ENCODE results near the gene SMAD6.

The SMAD6 gene

DNA sequence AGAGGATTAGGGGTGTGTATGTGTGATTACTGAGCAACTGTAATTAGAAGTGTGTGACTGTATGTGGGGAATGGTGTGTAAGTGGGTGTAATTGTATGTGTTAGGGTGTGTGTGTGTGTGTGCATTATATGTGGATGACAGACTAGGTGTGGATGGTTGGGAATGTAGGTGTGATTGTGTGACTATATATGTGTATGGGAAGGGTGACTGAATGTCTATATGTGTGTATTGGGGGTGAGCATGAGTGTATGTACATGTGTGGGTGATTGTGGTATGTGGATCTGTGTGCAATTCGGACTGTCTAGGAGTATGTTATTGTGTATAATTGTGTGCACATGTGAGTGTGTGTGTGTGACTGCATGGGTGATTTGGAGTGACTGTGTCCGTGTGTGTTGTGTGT is 43.2 kb upstream of the SMAD6 start:
- DNase-seq: no peak
- H3K4me3 ChIP-seq (ENCODE audit: low read length): no peak overlapping the region
- peaks cover 9% of the 10 kb centered on the region for H3K4me1 ChIP-seq (ENCODE audit: control insufficient read depth, low read depth, low read length)

DNA sequence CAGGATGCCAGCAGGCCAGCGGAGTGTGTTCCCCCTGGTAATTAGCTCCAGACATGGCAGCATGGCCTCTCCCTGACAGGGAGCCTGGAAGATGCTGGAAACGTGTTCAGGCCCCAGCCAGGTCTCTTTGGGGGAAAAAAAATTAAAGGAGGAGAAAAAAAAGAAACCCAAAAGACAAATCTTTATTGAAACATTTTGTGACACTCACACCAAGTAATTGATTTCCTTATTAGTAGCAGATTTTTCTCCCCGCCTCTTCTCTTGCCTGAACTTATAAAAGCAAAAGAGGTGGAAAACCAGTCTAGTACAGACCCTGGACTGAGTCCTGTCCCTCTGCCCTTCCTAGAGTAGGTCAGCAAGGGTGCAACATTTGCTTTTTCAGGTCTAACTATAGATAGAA is 42.7 kb upstream of the SMAD6 start:
- Histone ChIP-seq H3K4ac (ENCODE audit: low read depth, low read length) (no peak overlapping the region), H3K23ac (ENCODE audit: low read length) (no peak overlapping the region), H3K79me1 (ENCODE audit: low read length) (no peaks in the 10 kb centered on the region), H3K56ac (ENCODE audit: low read length) (peak overlapping the region; percentile 52), H3K27me3 (ENCODE audit: insufficient read depth, low read length, poor library complexity) (no peaks in the 10 kb centered on the region), H2BK120ac (ENCODE audit: low read depth, low read length) (no peak overlapping the region), H3K4me2 (ENCODE audit: low read length) (no peak overlapping the region), H3K4me1 (ENCODE audit: control insufficient read depth, low read depth, low read length) (peaks cover 5% of the 10 kb centered on the region), H2AK5ac (ENCODE audit: low read length) (peak overlapping the region; percentile 60), H3K27ac (ENCODE audit: low read depth, low read length) (no peak overlapping the region), H3K4me3 (ENCODE audit: low read length) (no peak overlapping the region), H3K79me2 (ENCODE audit: control insufficient read depth, insufficient read depth, low read length) (no peaks in the 10 kb centered on the region), H2BK5ac (ENCODE audit: low read length) (no peak overlapping the region), H2BK15ac (replicated peaks; ENCODE audit: low read depth) (no peak overlapping the region), H4K8ac (ENCODE audit: low read depth, low read length) (no peak overlapping the region), H3K18ac (ENCODE audit: low read length) (no peak overlapping the region), H3K9ac (ENCODE audit: low read length) (no peak overlapping the region), H4K5ac (ENCODE audit: low read length) (no peak overlapping the region), H3K36me3 (ENCODE audit: control insufficient read depth, insufficient read depth, low read length) (no peaks in the 10 kb centered on the region)
- DNase-seq: no peak
- WGBS (ENCODE audit: extremely low coverage, insufficient coverage, low lambda C conversion rate): no CpG with 5 or more reads among the region's 3 CpGs

More for the DNA sequence above, 43.2 kb upstream of the SMAD6 start:
- Histone ChIP-seq H3K4ac (ENCODE audit: low read depth, low read length) (no peak overlapping the region), H2BK15ac (replicated peaks; ENCODE audit: low read depth) (no peak overlapping the region), H3K4me2 (ENCODE audit: low read length) (no peak overlapping the region), H4K8ac (ENCODE audit: low read depth, low read length) (no peak overlapping the region), H2BK120ac (ENCODE audit: low read depth, low read length) (no peak overlapping the region), H3K27ac (ENCODE audit: low read depth, low read length) (no peak overlapping the region), H3K27me3 (ENCODE audit: insufficient read depth, low read length, poor library complexity) (no peaks in the 10 kb centered on the region), H4K5ac (ENCODE audit: low read length) (no peak overlapping the region), H3K79me2 (ENCODE audit: control insufficient read depth, insufficient read depth, low read length) (no peaks in the 10 kb centered on the region), H3K23ac (ENCODE audit: low read length) (no peak overlapping the region), H3K18ac (ENCODE audit: low read length) (no peak overlapping the region), H2BK5ac (ENCODE audit: low read length) (no peak overlapping the region), H2AK5ac (ENCODE audit: low read length) (peak overlapping the region; percentile 60), H3K79me1 (ENCODE audit: low read length) (no peaks in the 10 kb centered on the region), H3K56ac (ENCODE audit: low read length) (peak overlapping the region; percentile 52), H3K9ac (ENCODE audit: low read length) (no peak overlapping the region), H3K36me3 (ENCODE audit: control insufficient read depth, insufficient read depth, low read length) (no peaks in the 10 kb centered on the region)
- WGBS (ENCODE audit: extremely low coverage, insufficient coverage, low lambda C conversion rate): no CpG with 5 or more reads among the region's 2 CpGs

DNA sequence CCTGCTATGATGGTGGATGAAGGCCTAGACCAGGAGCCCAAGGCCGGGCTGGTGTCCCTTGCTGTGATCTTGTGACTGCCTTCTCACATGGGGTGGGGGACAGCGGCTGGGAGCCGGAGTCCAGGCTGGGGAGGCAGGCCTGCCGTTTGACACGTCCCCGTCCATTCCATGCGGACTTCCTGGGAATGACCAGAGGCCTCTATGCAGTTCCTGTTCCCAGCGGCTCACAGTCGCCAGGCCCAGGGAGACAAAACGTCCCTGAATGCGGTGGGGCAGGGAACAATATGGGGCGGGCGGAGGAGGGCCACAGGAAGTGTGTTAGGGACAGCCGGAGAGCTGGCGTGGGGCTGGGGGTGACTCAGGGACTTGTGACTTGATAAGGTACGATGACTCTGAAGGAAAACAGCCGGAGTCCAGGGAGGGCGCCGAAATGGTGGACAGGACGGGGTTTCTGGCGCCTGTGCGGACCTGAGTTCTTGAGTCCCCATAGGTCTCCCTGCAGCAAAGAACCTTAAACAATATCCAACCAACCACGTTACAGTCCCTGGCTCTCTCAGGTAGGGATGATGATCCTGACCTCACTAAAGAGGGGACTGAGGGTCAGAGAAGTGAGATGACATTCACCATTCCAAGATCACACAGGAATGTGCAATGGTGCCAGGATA is 40.5 kb upstream of the SMAD6 start:
- peak overlapping the region; percentile 4 for H2AK5ac ChIP-seq (ENCODE audit: low read length)
- H3K4me1 ChIP-seq (ENCODE audit: control insufficient read depth, low read depth, low read length): peaks cover 2% of the 10 kb centered on the region
- peak overlapping the region; percentile 28 for H2BK5ac ChIP-seq (ENCODE audit: low read length)
- H3K23ac ChIP-seq (ENCODE audit: low read length): no peak overlapping the region
- H3K36me3 ChIP-seq (ENCODE audit: control insufficient read depth, insufficient read depth, low read length): no peaks in the 10 kb centered on the region
- peak overlapping the region; percentile 68 for H3K56ac ChIP-seq (ENCODE audit: low read length)
- no peak overlapping the region for H4K5ac ChIP-seq (ENCODE audit: low read length)
- H3K27me3 ChIP-seq (ENCODE audit: insufficient read depth, low read length, poor library complexity): no peaks in the 10 kb centered on the region
- peak; percentile 41 for DNase-seq
- H2BK15ac ChIP-seq (replicated peaks; ENCODE audit: low read depth): no peak overlapping the region
- no peak overlapping the region for H2BK120ac ChIP-seq (ENCODE audit: low read depth, low read length)
- no peak overlapping the region for H3K18ac ChIP-seq (ENCODE audit: low read length)
- no peak overlapping the region for H3K4ac ChIP-seq (ENCODE audit: low read depth, low read length)
- H3K4me2 ChIP-seq (ENCODE audit: low read length): no peak overlapping the region
- H3K79me1 ChIP-seq (ENCODE audit: low read length): no peaks in the 10 kb centered on the region
- H4K8ac ChIP-seq (ENCODE audit: low read depth, low read length): no peak overlapping the region
- no peak overlapping the region for H3K4me3 ChIP-seq (ENCODE audit: low read length)
- no peak overlapping the region for H3K27ac ChIP-seq (ENCODE audit: low read depth, low read length)
- no peak overlapping the region for H3K9ac ChIP-seq (ENCODE audit: low read length)
- no peaks in the 10 kb centered on the region for H3K79me2 ChIP-seq (ENCODE audit: control insufficient read depth, insufficient read depth, low read length)
- no CpG with 5 or more reads among the region's 23 CpGs for WGBS (ENCODE audit: extremely low coverage, insufficient coverage, low lambda C conversion rate)

DNA sequence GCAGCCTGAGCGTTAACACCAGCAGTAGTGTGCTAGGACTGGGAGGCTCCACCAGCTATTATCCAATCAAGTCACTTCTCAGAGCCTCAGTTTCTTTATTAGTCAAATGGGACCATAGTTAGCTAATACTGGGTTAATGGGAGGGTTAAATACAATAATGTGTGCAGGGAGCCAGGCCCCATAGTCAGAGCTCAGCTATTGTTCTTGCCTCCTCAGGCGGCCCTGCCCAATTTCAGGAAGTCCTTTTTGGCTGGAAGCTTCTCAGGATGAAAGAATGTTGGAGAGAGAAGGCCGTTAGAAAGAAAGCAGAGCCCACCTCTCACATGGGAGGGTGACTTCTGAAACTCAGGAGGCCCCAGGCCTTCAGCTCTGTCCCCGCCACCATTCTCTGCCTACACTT is 39.5 kb upstream of the SMAD6 start:
- H2BK15ac ChIP-seq (replicated peaks; ENCODE audit: low read depth): no peak overlapping the region
- H4K8ac ChIP-seq (ENCODE audit: low read depth, low read length): no peak overlapping the region
- no peak overlapping the region for H3K27ac ChIP-seq (ENCODE audit: low read depth, low read length)
- no peaks in the 10 kb centered on the region for H3K79me1 ChIP-seq (ENCODE audit: low read length)
- H2BK5ac ChIP-seq (ENCODE audit: low read length): no peak overlapping the region
- no peak overlapping the region for H3K56ac ChIP-seq (ENCODE audit: low read length)
- H2BK120ac ChIP-seq (ENCODE audit: low read depth, low read length): no peak overlapping the region
- no peak overlapping the region for H3K9ac ChIP-seq (ENCODE audit: low read length)
- H3K4me1 ChIP-seq (ENCODE audit: control insufficient read depth, low read depth, low read length): peaks cover 2% of the 10 kb centered on the region
- DNase-seq: no peak
- no peaks in the 10 kb centered on the region for H3K79me2 ChIP-seq (ENCODE audit: control insufficient read depth, insufficient read depth, low read length)
- H3K18ac ChIP-seq (ENCODE audit: low read length): no peak overlapping the region
- H4K5ac ChIP-seq (ENCODE audit: low read length): no peak overlapping the region
- no peak overlapping the region for H3K4ac ChIP-seq (ENCODE audit: low read depth, low read length)
- no peaks in the 10 kb centered on the region for H3K27me3 ChIP-seq (ENCODE audit: insufficient read depth, low read length, poor library complexity)
- H3K4me2 ChIP-seq (ENCODE audit: low read length): no peak overlapping the region
- H3K36me3 ChIP-seq (ENCODE audit: control insufficient read depth, insufficient read depth, low read length): no peaks in the 10 kb centered on the region
- no peak overlapping the region for H2AK5ac ChIP-seq (ENCODE audit: low read length)
- H3K4me3 ChIP-seq (ENCODE audit: low read length): no peak overlapping the region
- H3K23ac ChIP-seq (ENCODE audit: low read length): no peak overlapping the region
- no CpG with 5 or more reads among the region's 4 CpGs for WGBS (ENCODE audit: extremely low coverage, insufficient coverage, low lambda C conversion rate)

DNA sequence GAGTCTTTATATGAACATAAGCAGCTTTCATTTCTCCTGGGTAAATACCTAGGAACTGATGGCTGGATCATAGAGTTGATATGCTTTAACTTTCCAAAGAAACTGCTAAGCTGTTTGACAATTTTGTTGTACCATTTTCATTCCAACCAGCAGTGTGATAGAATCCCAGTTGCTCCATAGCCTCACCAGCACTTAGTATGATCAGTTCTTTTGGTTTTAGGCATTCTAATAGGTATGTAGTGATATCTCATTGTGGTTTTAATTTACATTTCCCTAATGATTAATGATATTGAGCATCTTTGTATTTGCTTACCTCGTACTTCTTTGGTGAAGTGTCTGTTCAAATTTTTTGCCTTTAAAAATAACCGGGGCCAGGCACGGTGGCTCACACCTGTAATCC is 38.4 kb upstream of the SMAD6 start:
- no CpG with 5 or more reads among the region's 3 CpGs for WGBS (ENCODE audit: extremely low coverage, insufficient coverage, low lambda C conversion rate)
- no peak for DNase-seq
- no peak overlapping the region for H2AK5ac ChIP-seq (ENCODE audit: low read length)
- no peaks in the 10 kb centered on the region for H3K79me2 ChIP-seq (ENCODE audit: control insufficient read depth, insufficient read depth, low read length)
- H3K18ac ChIP-seq (ENCODE audit: low read length): no peak overlapping the region
- no peak overlapping the region for H3K4me3 ChIP-seq (ENCODE audit: low read length)
- H3K4me2 ChIP-seq (ENCODE audit: low read length): no peak overlapping the region
- H3K79me1 ChIP-seq (ENCODE audit: low read length): no peaks in the 10 kb centered on the region
- H3K9ac ChIP-seq (ENCODE audit: low read length): no peak overlapping the region
- no peaks in the 10 kb centered on the region for H3K36me3 ChIP-seq (ENCODE audit: control insufficient read depth, insufficient read depth, low read length)
- no peak overlapping the region for H3K56ac ChIP-seq (ENCODE audit: low read length)
- no peak overlapping the region for H4K8ac ChIP-seq (ENCODE audit: low read depth, low read length)
- no peak overlapping the region for H2BK15ac ChIP-seq (replicated peaks; ENCODE audit: low read depth)
- H3K27ac ChIP-seq (ENCODE audit: low read depth, low read length): no peak overlapping the region
- H3K27me3 ChIP-seq (ENCODE audit: insufficient read depth, low read length, poor library complexity): no peaks in the 10 kb centered on the region
- no peak overlapping the region for H2BK5ac ChIP-seq (ENCODE audit: low read length)
- H4K5ac ChIP-seq (ENCODE audit: low read length): no peak overlapping the region
- H2BK120ac ChIP-seq (ENCODE audit: low read depth, low read length): no peak overlapping the region
- H3K4ac ChIP-seq (ENCODE audit: low read depth, low read length): no peak overlapping the region
- H3K23ac ChIP-seq (ENCODE audit: low read length): no peak overlapping the region
- H3K4me1 ChIP-seq (ENCODE audit: control insufficient read depth, low read depth, low read length): peaks cover 2% of the 10 kb centered on the region

DNA sequence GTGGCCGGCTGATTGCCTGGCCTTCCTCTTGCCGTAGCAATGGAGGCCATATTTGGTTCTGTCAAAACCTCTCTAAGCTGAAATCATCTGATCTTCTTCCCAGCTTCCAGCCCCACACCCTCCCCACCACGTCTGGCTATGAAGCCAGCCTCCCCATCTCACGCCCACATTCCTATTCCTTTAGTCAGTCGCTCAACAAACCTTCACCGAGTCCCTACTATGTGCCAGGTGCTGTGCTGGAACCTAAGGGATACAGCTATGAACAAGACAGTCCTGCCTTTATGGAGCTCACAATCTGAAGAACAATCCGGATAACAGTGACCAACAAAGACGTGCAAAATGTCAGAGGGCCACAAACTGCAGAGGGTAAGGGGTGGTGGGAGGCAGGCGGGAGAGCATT is 31.9 kb upstream of the SMAD6 start:
- WGBS (ENCODE audit: extremely low coverage, insufficient coverage, low lambda C conversion rate): no CpG with 5 or more reads among the region's 9 CpGs
- H3K27me3 ChIP-seq (ENCODE audit: insufficient read depth, low read length, poor library complexity): no peaks in the 10 kb centered on the region
- no peak overlapping the region for H2AK5ac ChIP-seq (ENCODE audit: low read length)
- no peak overlapping the region for H3K23ac ChIP-seq (ENCODE audit: low read length)
- H3K18ac ChIP-seq (ENCODE audit: low read length): no peak overlapping the region
- H3K4ac ChIP-seq (ENCODE audit: low read depth, low read length): no peak overlapping the region
- no peak overlapping the region for H3K9ac ChIP-seq (ENCODE audit: low read length)
- H3K79me2 ChIP-seq (ENCODE audit: control insufficient read depth, insufficient read depth, low read length): no peaks in the 10 kb centered on the region
- no peak overlapping the region for H4K8ac ChIP-seq (ENCODE audit: low read depth, low read length)
- H2BK5ac ChIP-seq (ENCODE audit: low read length): no peak overlapping the region
- no peak overlapping the region for H2BK120ac ChIP-seq (ENCODE audit: low read depth, low read length)
- DNase-seq: peak; percentile 33
- H3K56ac ChIP-seq (ENCODE audit: low read length): peak overlapping the region; percentile 58
- no peak overlapping the region for H3K4me3 ChIP-seq (ENCODE audit: low read length)
- H4K5ac ChIP-seq (ENCODE audit: low read length): no peak overlapping the region
- peaks cover 8% of the 10 kb centered on the region for H3K4me1 ChIP-seq (ENCODE audit: control insufficient read depth, low read depth, low read length)
- H3K4me2 ChIP-seq (ENCODE audit: low read length): no peak overlapping the region
- H3K36me3 ChIP-seq (ENCODE audit: control insufficient read depth, insufficient read depth, low read length): no peaks in the 10 kb centered on the region
- no peak overlapping the region for H2BK15ac ChIP-seq (replicated peaks; ENCODE audit: low read depth)
- H3K79me1 ChIP-seq (ENCODE audit: low read length): no peaks in the 10 kb centered on the region
- H3K27ac ChIP-seq (ENCODE audit: low read depth, low read length): no peak overlapping the region
